SK-N-SH treated with all-trans-retinoic acid at 6 μM for 48 hours (cell line): ENCODE measurements around the gene COMT.
A peak's percentile ranks its signal among the peaks of the same experiment; 100 is the strongest.

Source experiments
- ATAC-seq: fragments of 200-7000 bp; cut with Tn5 transposase; 3 replicates; pipeline ENCODE4 v1.9.1; 2020; ENCODE audit warnings: mild to moderate bottlenecking, moderate library complexity
- ARNTL ChIP-seq: fragments of 450-650 bp; formaldehyde crosslinking; IDR thresholded peaks from 2 replicates; pipeline ENCODE4 v1.5.0; 2020; ENCODE audit warnings: low read depth, mild to moderate bottlenecking, moderate library complexity, borderline replicate concordance
- ESRRG ChIP-seq: fragments of 250-450 bp; sonication (Bioruptor Pico); IDR thresholded peaks from 2 replicates; pipeline ENCODE4 v1.6.1; 2021; ENCODE audit warnings: mild to moderate bottlenecking
- GLIS3 ChIP-seq: fragments of 250-450 bp; sonication (Bioruptor Pico); IDR thresholded peaks from 2 replicates; pipeline ENCODE4 v1.5.0; 2020; ENCODE audit warnings: mild to moderate bottlenecking, moderate library complexity
- ISL1 ChIP-seq: fragments of 250-450 bp; sonication (Bioruptor Pico); IDR thresholded peaks from 2 replicates; pipeline ENCODE4 v2.1.2; 2022; ENCODE audit warnings: mild to moderate bottlenecking, moderate library complexity
- OSR1 ChIP-seq: fragments of 250-450 bp; sonication (Bioruptor Pico); IDR thresholded peaks from 2 replicates; pipeline ENCODE4 v1.8.0; 2022; ENCODE audit warnings: moderate library complexity, mild to moderate bottlenecking, inconsistent platforms
- PPARA ChIP-seq: fragments of 250-450 bp; sonication (Bioruptor Pico); IDR thresholded peaks from 2 replicates; pipeline ENCODE4 v1.5.0; 2020; ENCODE audit warnings: mild to moderate bottlenecking, borderline replicate concordance
- RARB ChIP-seq: fragments of 250-450 bp; sonication (Bioruptor Pico); IDR thresholded peaks from 2 replicates; pipeline ENCODE4 v1.8.0; 2021; ENCODE audit warnings: mild to moderate bottlenecking, moderate library complexity
- SNAI2 ChIP-seq: fragments of 250-450 bp; sonication (Bioruptor Pico); IDR thresholded peaks from 2 replicates; pipeline ENCODE4 v1.5.0; 2020; ENCODE audit warnings: mild to moderate bottlenecking, moderate library complexity
- TCF4 ChIP-seq: fragments of 250-450 bp; sonication (Bioruptor Pico); IDR thresholded peaks from 2 replicates; pipeline ENCODE4 v1.8.0; 2021; ENCODE audit warnings: mild to moderate bottlenecking, moderate library complexity, borderline replicate concordance
- TOX ChIP-seq: fragments of 250-450 bp; sonication (Bioruptor Pico); IDR thresholded peaks from 2 replicates; pipeline ENCODE4 v1.8.0; 2021; ENCODE audit warnings: mild to moderate bottlenecking, moderate library complexity, borderline replicate concordance
- ZC3H10 ChIP-seq: fragments of 250-450 bp; sonication (Bioruptor Pico); IDR thresholded peaks from 2 replicates; pipeline ENCODE4 v1.5.1; 2021; ENCODE audit warnings: mild to moderate bottlenecking, moderate library complexity
- ZFP3 ChIP-seq: fragments of 250-450 bp; sonication (Bioruptor Pico); IDR thresholded peaks from 2 replicates; pipeline ENCODE4 v1.5.0; 2020; ENCODE audit warnings: mild to moderate bottlenecking, moderate library complexity
- ZFP30 ChIP-seq: fragments of 450-650 bp; formaldehyde crosslinking; IDR thresholded peaks from 2 replicates; pipeline ENCODE4 v1.5.0; 2022; ENCODE audit warnings: mild to moderate bottlenecking, moderate library complexity
- ZNF565 ChIP-seq: fragments of 450-650 bp; formaldehyde crosslinking; conservative IDR thresholded peaks from 2 replicates; pipeline ENCODE4 v1.5.0; 2020; ENCODE audit warnings: low read depth, mild to moderate bottlenecking, moderate library complexity
- ZNF70 ChIP-seq: fragments of 450-650 bp; formaldehyde crosslinking; IDR thresholded peaks from 2 replicates; pipeline ENCODE4 v1.5.0; 2020; ENCODE audit warnings: mild to moderate bottlenecking, moderate library complexity
- TF ChIP-seq, protein P1 (sequence below): fragments of 250-450 bp; sonication (Bioruptor Pico); IDR thresholded peaks from 2 replicates; pipeline ENCODE4 v1.5.0; 2020; ENCODE audit warnings: mild to moderate bottlenecking, moderate library complexity
- TF ChIP-seq, protein P2 (sequence below): fragments of 250-450 bp; sonication (Bioruptor Pico); IDR thresholded peaks from 2 replicates; pipeline ENCODE4 v1.5.1; 2020; ENCODE audit warnings: low read depth, mild to moderate bottlenecking, moderate library complexity
- TF ChIP-seq, protein P3 (sequence below): fragments of 250-450 bp; sonication (Bioruptor Pico); IDR thresholded peaks from 2 replicates; pipeline ENCODE4 v1.5.1; 2021; ENCODE audit warnings: mild to moderate bottlenecking, moderate library complexity

Gene COMT

DNA sequence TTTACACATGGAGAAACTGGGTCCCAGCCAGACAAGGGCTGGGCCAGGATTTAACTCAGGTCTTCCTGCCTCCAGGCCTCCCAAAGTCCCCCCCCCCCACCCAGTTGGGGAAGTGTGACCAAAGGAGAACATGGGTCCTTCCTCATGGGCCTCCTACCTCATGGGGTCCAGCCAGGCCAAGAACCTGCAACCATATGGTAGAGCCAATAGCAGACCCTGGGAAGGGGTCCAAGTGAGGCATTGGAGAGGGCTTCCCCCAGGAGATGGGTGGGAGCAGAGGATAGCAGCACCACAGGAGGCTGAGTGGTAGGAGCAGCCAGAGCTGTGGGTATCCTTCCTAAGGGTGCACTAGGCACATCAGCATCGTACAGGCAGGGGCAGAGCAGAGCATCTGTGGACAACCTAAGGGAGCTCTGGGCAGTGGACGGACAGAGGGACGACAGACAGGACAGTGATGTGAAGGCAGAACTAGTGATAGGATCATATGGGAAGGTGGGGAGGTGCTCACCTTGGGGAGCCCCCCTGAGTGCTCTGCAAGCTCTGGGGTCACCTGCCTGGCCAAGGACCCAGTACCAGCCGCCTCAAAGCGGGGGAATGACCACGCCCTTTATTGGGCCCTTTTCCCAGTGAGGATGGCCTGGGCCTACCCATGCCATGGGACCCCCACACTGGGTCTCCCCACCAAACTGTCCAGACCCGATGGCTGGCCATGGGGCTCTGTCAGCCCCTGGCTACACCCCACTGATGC, 70.6 kb downstream of the COMT start:
- TF ChIP-seq RARB (no peak), PPARA (CRISPR knock-in tag) (no peak), ZFP3 (no peak), ZC3H10 (CRISPR knock-in tag) (no peak), TCF4 (CRISPR knock-in tag) (no peak)
- TF ChIP-seq, protein P1, sequence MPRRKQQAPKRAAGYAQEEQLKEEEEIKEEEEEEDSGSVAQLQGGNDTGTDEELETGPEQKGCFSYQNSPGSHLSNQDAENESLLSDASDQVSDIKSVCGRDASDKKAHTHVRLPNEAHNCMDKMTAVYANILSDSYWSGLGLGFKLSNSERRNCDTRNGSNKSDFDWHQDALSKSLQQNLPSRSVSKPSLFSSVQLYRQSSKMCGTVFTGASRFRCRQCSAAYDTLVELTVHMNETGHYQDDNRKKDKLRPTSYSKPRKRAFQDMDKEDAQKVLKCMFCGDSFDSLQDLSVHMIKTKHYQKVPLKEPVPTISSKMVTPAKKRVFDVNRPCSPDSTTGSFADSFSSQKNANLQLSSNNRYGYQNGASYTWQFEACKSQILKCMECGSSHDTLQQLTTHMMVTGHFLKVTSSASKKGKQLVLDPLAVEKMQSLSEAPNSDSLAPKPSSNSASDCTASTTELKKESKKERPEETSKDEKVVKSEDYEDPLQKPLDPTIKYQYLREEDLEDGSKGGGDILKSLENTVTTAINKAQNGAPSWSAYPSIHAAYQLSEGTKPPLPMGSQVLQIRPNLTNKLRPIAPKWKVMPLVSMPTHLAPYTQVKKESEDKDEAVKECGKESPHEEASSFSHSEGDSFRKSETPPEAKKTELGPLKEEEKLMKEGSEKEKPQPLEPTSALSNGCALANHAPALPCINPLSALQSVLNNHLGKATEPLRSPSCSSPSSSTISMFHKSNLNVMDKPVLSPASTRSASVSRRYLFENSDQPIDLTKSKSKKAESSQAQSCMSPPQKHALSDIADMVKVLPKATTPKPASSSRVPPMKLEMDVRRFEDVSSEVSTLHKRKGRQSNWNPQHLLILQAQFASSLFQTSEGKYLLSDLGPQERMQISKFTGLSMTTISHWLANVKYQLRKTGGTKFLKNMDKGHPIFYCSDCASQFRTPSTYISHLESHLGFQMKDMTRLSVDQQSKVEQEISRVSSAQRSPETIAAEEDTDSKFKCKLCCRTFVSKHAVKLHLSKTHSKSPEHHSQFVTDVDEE (CRISPR knock-in tag) = no peak
- TF ChIP-seq, protein P2, sequence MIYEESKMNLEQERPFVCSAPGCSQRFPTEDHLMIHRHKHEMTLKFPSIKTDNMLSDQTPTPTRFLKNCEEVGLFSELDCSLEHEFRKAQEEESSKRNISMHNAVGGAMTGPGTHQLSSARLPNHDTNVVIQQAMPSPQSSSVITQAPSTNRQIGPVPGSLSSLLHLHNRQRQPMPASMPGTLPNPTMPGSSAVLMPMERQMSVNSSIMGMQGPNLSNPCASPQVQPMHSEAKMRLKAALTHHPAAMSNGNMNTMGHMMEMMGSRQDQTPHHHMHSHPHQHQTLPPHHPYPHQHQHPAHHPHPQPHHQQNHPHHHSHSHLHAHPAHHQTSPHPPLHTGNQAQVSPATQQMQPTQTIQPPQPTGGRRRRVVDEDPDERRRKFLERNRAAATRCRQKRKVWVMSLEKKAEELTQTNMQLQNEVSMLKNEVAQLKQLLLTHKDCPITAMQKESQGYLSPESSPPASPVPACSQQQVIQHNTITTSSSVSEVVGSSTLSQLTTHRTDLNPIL = no peak
- TF ChIP-seq, all 23 proteins: peak for 0
- ATAC-seq = no peak

DNA sequence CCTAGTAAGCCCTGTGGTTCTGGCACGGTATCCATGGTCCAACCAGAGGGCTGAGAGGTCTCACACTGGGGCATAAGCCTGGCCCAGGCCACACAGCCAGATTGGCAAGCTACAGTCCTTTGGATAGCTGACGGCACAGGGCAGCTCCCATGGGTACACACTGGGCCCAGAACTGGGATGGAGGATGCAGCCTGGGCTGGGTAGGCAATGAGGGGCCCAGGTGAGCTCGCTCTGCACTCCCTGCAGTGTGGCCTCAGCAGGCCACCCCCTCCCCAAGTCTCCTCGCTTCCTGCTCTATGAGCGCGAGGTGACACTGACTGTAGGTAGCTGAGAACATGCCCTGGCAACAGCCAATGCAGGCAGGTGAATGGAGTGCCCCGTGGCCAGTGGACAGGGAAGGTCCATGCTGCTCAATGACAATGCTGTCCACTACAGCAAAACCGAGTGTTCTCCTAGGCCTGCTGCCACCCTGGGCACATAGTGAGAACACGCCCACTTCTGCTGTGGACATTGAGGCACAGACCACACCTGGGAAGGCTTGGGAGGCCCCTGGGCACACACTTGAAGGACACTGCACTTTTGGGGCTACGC, 71.3 kb downstream of the COMT start:
- TF ChIP-seq OSR1 (no peak), PPARA (CRISPR knock-in tag) (no peak), ZFP30 (CRISPR knock-in tag) (no peak), RARB (no peak), ARNTL (CRISPR knock-in tag) (no peak), TOX (CRISPR knock-in tag) (no peak), ISL1 (CRISPR knock-in tag) (no peak), ZNF565 (CRISPR knock-in tag) (no peak), ZC3H10 (CRISPR knock-in tag) (no peak)
- TF ChIP-seq, protein P1 (CRISPR knock-in tag) = no peak
- TF ChIP-seq, protein P3, sequence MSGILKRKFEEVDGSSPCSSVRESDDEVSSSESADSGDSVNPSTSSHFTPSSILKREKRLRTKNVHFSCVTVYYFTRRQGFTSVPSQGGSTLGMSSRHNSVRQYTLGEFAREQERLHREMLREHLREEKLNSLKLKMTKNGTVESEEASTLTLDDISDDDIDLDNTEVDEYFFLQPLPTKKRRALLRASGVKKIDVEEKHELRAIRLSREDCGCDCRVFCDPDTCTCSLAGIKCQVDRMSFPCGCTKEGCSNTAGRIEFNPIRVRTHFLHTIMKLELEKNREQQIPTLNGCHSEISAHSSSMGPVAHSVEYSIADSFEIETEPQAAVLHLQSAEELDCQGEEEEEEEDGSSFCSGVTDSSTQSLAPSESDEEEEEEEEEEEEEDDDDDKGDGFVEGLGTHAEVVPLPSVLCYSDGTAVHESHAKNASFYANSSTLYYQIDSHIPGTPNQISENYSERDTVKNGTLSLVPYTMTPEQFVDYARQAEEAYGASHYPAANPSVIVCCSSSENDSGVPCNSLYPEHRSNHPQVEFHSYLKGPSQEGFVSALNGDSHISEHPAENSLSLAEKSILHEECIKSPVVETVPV = no peak
- TF ChIP-seq, protein P2 = no peak
- ATAC-seq = no peak

DNA sequence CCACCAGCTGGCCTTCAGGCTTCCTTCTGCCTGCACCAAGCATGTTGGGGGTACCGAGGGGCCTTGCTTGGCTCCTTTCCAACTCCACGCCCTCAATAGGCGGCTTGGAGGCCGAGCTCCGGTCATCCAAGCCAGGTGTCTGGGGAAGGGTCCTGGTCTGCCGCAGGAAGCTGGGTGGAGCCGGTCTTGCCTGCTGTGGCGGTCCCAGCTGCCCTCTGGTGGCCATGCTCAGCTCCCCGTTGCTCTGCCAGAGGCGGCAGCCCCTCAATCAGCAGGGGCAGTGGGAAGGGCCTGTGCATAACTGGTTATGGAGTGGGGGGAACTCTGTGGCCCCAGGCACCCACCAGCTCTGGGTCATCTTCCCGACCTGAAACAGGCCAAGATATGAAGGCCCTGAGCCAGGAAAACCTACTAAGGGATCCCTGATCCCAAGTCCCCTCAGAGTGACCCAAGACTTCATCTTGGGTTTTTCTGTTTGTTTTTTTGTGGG, 71.9 kb downstream of the COMT start:
- TF ChIP-seq SNAI2 (CRISPR knock-in tag) (no peak), GLIS3 (CRISPR knock-in tag) (no peak), ZNF70 (0 out of 2 replicates have a peak, but pooled peaks have one; percentile 8), ESRRG (CRISPR knock-in tag) (0 out of 2 replicates have a peak, but pooled peaks have one; percentile 18)
- TF ChIP-seq, protein P2 = no peak
- TF ChIP-seq, all 23 proteins: peak for 2
- ATAC-seq = peak; percentile 79
